HG03108 (cell line): ENCODE measurements around the gene ZFHX3.
"Not testable (repeated sequence)": the region's sequence is repeated elsewhere in the genome, so short reads cannot be mapped to it uniquely, and the experiment has no call there.

Source experiments
- ATAC-seq: cut with Tn5 transposase; IDR thresholded peaks from one replicate; pipeline ENCODE4 v1.9.1; 2021; ENCODE audit warnings: moderate library complexity; ENCODE audit not compliant: unreplicated experiment

Gene ZFHX3, protein sequence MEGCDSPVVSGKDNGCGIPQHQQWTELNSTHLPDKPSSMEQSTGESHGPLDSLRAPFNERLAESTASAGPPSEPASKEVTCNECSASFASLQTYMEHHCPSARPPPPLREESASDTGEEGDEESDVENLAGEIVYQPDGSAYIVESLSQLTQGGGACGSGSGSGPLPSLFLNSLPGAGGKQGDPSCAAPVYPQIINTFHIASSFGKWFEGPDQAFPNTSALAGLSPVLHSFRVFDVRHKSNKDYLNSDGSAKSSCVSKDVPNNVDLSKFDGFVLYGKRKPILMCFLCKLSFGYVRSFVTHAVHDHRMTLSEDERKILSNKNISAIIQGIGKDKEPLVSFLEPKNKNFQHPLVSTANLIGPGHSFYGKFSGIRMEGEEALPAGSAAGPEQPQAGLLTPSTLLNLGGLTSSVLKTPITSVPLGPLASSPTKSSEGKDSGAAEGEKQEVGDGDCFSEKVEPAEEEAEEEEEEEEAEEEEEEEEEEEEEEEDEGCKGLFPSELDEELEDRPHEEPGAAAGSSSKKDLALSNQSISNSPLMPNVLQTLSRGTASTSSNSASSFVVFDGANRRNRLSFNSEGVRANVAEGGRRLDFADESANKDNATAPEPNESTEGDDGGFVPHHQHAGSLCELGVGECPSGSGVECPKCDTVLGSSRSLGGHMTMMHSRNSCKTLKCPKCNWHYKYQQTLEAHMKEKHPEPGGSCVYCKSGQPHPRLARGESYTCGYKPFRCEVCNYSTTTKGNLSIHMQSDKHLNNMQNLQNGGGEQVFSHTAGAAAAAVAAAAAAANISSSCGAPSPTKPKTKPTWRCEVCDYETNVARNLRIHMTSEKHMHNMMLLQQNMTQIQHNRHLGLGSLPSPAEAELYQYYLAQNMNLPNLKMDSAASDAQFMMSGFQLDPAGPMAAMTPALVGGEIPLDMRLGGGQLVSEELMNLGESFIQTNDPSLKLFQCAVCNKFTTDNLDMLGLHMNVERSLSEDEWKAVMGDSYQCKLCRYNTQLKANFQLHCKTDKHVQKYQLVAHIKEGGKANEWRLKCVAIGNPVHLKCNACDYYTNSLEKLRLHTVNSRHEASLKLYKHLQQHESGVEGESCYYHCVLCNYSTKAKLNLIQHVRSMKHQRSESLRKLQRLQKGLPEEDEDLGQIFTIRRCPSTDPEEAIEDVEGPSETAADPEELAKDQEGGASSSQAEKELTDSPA (N-terminal part only)

DNA sequence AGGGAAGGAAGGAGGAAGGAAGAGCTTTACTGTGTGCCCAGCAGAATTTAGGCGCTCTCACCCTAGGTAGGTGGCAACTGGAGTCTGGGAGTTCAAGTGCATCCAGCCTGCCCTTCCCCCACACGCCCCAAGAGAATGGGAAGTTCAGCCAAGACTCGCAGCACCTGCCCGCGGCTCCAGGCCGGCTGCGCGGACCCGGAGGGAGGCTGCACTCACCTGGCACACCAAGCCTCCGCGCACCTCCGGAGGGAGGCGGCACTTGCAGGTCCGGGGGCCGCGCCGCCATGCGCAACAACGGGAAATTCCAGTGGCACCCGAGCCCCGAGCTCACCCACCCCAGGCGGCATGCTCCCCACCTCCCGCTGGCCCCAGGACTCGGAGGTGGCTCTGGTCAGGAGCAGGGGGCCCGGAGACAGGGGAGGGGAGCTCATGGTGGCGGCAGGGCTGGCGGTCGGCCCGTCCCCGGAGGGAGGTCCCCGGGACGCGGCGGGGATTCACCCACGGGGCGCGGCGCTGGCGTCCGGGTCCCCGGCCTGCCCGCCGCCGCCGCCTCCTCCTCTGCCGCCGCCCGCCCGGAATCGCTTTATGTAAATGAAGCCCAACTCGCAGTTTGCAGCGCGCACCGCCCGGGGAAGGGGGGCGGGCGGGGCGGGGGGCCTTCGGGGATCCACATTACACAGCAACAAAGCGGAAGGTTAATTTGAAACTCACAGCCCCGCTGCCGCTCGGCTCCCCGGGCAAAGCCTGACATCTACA, at the start of gene ZFHX3:
Gene ZFHX3, minus strand, starts transcription at position 593 of the 756 bp plus-strand sequence. CDS start 87,983 bp downstream, outside the sequence.
- peak; percentile 69 for ATAC-seq

DNA sequence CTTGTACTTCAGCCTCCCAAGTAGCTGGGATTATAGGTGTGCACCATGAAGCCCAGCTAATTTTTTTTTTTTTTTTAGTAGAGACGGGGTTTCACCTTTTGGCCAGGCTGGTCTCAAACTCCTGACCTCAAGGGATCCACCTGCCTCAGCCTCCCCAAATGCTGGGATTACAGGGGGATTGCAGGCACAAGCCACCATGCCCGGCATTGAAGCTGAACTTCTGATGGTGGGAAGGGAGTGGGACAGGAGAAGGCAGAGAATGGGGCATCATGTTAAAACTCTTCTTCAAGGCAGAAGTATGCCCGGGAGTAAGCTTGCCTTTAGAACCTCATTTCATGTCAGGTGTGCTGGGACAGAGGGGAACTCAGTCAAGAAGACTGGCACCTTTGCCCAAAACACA, 48.6 kb upstream of the ZFHX3 start:
- ATAC-seq: no peak

DNA sequence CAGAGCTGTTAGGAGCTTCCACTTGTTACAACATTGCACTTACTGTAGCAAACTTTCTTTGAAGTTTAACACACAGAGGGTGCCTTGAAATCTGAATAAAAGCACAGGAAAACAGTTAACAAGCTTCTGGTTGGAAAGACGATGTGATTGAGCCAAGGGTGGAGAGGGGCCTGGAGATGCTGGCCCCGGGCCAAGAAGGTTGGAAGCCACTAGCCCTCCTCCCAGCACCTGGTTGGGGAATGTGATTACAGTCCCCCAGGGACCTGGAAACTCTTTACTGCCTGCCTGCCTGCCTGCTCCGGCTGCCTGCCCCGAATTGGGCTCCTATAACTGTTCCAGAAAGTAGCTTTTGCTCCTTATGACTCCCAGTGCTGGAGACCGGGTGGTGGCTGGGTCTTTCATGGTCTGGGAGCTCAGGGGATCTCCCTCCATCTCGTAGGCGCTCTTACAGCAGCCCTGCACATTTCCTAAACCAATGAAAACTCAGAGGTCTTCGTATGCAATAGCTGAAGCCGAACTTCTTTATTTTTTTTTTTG, 48.0 kb upstream of the ZFHX3 start:
- ATAC-seq: no peak

DNA sequence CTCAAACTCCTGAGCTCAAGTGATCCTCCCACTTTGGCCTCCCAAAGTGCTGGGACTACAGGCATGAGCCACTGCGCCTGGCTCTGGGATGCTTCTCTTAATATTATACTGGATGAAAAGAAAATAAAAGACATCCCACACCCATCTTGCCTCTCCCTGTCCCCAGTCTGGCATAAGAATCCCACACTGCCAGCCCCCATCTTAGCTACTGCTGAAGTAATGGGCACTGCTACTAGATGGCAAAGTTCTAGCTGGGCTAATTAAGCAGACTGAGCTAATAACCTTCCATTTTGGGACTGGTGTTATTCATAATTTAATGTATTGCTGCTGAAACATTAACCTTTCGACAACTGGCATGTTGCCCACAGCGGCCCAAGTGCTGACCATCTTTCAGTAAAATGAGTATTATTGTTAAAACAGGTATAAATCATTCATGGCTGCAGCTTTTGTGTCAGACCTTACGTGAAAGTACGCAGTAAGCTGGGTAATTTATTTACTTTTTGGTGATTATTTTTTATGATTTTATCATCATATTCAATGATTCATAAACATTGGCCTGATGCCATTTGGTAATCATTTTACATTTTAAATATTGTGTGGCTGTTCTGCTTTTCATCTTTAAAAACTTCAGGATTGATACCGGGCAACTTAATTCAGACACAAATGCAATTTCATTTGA, 47.4 kb upstream of the ZFHX3 start:
- no peak for ATAC-seq

DNA sequence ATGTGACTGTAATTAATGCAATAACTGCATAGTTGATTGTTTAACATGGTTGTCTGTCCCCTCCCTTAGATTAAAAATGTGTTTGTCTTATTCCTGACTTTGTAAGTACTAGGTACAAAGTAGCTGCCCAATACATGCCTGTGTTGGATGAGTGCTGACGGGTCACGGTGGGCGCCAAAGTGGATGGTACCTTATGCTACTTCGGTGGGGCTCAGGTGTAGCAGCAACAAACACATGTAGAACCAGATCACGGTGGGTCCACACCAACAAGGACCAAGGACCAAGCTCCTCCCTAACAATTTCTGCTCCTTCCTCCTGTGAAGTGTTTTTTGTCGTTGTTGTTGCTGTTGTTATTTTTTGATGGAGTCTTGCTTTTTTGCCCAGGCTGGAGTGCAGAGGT, 46.4 kb upstream of the ZFHX3 start:
- no peak for ATAC-seq

DNA sequence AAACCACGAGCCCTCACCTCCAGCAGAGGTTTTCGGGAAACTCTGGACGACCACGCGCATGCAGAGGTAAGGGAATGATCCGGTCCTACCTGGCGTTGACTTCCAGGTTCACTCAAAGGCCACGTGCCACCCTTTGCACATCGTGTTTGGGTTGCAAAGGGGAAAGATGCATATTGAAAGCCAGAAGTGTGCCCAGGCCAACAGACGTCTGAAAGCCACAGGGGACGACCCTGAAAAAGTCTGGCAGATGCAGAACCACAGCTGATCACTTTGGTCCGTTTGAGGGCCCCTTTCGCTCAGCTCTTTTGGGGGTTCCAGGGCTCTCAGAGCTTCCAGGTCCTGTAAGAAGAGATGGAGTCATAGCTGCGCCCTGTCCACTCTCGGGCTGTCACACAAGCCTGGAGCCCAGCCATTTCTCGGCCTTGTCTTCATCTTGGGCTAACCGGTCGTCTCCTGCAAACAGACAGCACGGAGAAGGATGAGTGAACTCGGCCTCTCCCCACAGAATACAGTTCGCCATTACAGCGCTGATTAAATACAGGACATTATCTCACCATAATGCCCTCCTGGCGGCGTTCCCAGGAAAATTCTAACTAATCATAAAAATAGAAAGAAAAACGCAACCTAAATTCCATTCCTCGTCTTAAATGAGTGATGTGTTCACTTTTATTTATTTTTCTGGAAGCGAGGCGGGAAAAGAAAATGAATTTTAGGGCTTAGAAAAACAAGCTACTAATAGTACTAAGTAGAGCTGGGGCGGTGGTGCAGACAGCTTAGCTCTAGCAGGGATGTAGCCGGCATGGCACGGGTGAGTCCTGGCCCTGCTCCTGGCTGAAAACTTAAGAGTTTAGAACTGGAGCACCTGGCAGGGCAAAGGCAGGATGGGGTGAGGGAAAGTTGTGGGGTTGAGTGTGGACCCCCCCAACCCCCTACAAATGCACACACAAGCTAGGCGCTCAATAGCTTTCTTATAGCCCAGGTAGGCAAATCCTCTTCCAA, 45.5 kb upstream of the ZFHX3 start:
- no peak for ATAC-seq

DNA sequence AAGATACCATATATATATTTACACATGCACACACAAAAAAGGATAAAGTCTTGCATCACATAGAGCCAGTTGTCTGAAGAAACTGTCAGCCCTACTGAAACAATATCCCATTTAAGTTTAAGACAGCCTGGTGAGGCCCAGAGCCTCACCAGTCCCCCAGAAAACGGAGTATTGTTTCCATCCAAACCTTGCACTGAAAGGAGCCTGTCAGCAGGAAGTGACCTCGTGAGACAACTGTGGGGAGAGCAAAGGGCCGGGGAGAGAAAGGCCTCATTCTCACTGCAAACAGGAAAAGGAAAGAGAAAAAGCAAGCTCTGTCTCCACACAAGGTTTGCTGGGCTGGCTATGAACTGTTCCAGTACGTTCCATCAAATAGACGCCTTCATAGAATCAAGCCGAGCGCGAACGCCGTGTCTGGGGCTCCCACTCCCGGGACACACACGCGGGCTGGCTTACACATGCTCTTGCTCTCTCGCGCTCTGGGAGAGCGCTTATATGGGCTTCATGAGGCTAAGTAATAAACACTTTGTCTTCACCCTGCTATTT, 44.4 kb upstream of the ZFHX3 start:
- ATAC-seq: no peak

DNA sequence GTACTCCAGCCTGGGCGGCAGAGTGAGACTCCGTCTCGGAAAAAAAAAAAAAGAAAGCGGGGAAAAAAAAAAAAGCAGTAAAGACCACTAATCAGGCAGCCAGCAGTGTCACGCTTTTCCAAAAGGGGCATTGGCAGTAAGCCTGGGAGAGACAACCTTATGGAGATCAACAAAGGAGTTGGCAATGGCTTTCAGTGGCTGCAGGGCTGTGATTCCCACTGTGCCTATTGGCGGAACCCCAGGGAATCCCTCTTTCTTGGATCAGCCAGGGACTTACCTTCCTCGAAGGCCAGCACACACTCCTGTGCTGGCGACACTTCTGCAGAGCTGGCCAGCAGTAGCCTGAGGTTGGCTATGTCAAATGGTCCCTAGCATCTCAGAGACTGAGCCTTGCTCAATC, 43.2 kb upstream of the ZFHX3 start:
- no peak for ATAC-seq

DNA sequence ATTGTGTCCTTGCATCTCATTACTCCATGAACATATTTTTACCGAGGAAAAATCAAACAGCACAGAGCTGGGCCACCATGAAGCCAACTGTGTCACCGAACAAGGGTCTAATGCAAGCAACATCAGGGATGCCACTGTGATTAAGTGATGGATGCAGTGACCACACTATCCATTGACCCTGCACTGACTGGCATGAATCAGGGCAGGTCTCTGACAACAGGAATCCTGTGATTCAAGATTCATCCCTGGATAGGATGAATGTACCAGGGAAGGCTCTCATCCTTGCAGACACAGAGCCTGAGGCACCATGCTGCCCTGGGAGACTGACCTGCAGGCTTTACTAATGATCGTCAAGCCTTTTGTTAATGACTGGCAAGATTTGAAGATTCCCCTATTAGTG, 41.5 kb upstream of the ZFHX3 start:
- no peak for ATAC-seq

DNA sequence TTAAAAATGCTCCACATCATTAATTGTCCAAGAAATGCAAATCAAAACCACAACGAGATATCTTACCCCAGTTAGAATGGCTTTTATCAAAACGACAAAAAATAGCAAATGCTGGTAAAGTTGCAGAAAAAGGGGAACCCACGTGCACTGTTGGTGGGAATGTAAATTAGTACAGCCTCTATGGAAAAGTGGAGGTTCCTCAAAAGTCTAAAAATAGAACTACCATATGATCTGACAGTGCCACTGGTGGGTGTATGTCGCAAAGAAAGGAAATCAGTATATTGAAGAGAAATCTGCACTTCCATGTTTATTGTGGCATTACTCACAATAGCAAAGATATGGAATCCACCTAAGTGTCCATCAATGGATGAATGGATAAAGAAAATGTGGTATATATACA, 38.2 kb upstream of the ZFHX3 start:
- ATAC-seq: no peak

DNA sequence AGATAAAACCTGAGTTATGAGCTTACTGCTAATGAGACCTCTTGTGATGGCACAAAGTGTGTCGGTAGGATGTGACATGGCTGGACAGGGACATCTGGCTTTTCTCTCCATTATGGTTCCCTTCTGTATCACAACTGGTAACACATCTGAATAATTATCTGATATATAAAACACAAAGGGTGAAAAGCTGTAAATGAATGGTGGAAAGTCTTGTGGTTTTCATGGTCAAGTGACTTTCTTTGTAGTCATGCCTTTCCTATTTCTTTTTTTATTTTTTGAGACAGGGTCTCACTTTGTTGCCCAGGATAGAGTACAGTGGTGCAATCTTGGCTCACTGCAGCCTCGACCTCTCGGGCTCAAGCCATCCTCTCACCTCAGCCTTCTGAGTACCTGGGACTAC, 35.3 kb upstream of the ZFHX3 start:
- ATAC-seq: no peak

DNA sequence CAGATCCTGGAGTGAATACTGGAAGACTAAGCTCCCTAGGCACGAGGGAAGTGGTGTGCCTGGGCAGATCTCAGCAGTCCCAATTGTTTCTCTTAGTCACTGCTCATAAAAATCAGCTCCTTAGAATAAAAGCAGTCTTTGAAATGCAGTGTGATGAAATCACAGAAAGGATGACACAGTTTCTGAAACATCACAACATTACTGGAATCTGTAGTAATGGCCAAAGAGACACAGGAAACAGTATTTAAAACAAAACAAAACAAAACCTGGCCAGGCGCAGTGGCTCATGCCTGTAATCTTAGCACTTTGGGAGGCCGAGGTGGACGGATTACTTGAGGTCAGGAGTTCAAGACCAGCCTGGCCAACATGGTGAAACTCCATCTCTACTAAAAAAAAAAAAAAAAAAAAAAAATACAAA, 34.7 kb upstream of the ZFHX3 start:
- not testable (repeated sequence) for ATAC-seq

DNA sequence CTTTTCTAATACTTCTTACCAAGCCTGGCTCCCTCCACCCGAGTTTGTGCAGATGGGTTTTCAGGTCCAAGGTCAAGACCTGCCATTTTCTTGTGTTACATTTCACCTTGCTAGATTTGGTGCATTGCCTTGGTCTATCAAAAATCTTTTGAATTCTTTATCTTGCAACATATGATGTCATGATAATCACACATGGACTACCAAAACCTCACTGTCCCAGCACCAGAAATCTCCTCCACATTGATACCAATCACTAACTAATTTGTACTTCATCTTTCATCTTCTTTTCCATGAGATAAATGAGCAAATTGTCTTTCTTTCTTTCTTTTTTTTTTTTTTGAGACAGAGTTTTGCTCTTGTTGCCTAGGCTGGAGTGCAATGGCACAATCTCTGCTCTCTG, 33.0 kb upstream of the ZFHX3 start:
- no peak for ATAC-seq

DNA sequence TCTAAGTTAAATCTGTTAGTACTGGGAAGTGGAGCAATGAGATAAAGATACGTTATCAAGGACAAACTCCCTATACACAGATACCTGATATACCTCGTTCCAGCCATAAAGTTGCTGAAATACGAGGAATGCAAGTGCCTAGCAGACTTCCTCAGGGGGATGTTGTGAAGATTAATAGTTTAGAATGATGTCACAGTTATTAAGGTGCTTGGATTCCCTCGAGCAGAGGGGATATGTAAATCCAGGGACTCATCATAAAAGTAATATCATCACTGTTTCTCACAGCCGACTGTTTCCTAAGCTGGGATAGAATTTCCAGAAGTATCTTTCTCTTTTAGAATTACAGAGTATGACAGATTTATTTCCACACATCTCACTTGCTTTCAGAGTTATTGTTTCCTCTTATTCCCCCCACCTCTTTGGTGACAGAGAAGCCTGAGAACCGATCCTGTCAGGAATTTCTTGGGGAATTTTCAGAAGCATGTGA, 28.4 kb upstream of the ZFHX3 start:
- ATAC-seq: no peak

DNA sequence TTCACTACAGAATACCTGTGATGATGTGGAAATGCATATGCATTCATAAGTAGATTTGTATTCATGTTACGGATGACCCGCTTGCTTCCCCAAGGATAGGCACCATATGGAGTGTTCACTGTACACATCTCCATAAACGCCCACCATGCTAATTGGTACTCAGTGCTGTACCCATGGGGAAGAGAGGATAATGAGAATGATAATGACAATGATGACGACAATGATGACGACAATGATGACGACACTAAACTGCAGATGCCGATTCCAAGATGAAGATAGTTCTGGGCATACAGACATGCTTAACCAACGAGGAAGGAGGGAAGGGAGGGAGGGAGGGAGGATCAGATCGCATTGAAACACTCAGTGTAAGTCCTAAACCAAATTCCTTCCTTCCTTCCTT, 26.5 kb upstream of the ZFHX3 start:
- ATAC-seq: no peak

DNA sequence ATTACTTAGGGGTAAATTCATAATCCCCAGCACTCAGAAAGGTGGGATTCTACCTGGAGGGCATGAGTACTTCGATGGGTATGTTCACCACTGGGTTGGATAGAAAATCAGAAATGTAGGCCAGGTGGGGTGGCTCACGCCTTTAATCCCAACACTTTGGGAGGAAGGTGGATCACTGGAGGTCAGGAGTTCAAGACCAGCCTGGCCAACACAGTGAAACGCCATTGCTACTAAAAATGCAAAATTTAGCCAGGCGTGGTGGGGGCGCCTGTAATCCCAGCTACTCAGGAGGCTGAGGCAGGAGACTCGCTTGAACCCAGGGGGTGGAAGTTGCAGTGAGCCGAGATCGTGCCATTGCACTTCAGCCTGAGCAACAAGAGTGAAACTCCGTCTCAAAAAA, 24.1 kb upstream of the ZFHX3 start:
- ATAC-seq: not testable (repeated sequence)

DNA sequence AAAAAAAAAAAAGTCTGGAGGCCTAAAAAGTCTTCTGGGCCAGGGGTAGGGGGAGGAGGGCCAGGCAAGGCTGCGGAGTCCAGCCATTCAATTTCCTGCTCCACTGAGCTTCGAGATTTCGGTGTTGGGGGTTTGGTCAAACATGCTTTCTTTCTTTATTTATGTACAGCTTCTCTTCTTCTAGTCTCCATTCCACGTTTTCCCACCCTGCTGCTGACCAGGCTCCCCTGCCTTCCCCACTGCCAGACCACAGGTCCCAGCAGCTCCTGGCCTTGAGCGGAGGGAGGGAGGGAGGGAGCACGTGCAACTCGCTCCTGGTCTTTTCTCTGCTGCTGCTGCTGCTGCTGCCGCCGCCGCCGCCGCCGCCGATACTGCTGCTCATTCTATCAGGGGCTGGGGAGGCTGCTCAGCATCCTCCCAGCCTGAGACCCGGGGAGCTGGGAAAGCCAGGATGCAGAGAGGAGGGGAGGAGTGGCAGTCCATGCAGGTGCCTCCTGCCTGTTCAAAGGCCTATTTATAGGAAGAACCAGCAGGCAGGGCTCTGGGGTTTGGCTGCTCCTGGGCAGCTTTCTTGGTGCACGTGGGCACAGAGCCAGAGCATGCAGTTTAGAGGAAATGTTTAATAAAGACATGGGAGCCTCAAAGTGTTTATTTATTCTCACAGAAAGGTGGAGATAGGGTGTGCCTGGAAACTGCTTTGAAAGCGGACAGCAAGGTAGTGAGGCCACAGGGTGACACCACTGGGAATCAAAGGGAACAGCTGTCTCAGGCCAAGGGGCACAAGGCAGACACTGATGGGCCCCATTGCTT, 23.4 kb upstream of the ZFHX3 start:
- no peak for ATAC-seq
